ENCODE data around the gene NID1. TPM values are rescaled to one million over a fixed set of nuclear protein-coding genes. Genes with fewer than 3 reads are reported as not detected.
"Not testable (repeated sequence)": the region's sequence is repeated elsewhere in the genome, so short reads cannot be mapped to it uniquely, and the experiment has no call there.

NID1 gene
- total RNA-seq, 1 experiment from 2014 or later = 48.5 TPM

- BruUV-seq (replicated peaks) = no TSS peak
- H3K4me1 ChIP-seq = peaks cover 3% of the 10 kb centered on the region; the same call in 1 of the 2 replicates
- Mint-ChIP-seq H3K9me3 (ENCODE audit: unreplicated experiment) (no peaks in the 10 kb centered on the region), H3K27ac (ENCODE audit: unreplicated experiment) (no peak overlapping the region), H3K4me1 (ENCODE audit: low read depth, unreplicated experiment) (peaks cover 15% of the 10 kb centered on the region), H3K36me3 (ENCODE audit: insufficient read depth, unreplicated experiment) (no peaks in the 10 kb centered on the region), H3K27me3 (ENCODE audit: insufficient read depth, unreplicated experiment) (no peaks in the 10 kb centered on the region), H3K4me3 (ENCODE audit: unreplicated experiment) (no peak overlapping the region)
- intact Hi-C loops (cut with micrococcal nuclease; ENCODE audit: unreplicated experiment) = no loop called here
- no peak for DNase-seq
- H3K9me3 ChIP-seq = no peaks in the 10 kb centered on the region
- ChIA-PET CTCF (no interaction called here), POLR2A (no interaction called here)
- no peaks in the 10 kb centered on the region for H3K36me3 ChIP-seq (ENCODE audit: control insufficient read depth, insufficient read depth, low read length)
- TF ChIP-seq CTCF (IDR thresholded peaks at IDR 0.05; ENCODE audit: insufficient read depth in 1 of 2, low read depth in 1 of 2, low read length in 1 of 2, severe bottlenecking in 1 of 2, unreplicated experiment in 1 of 2) = no peak
- no peak overlapping the region for H3K4me3 ChIP-seq (ENCODE audit: low read depth, low read length)
- no peaks in the 10 kb centered on the region for H3K27me3 ChIP-seq (replicated peaks; ENCODE audit: control insufficient read depth, insufficient read depth, low read length)
Observed at GRCh38 chr1:235929216-235929615, 135.7 kb downstream of the NID1 start.

- no peak overlapping the region for H3K4me3 ChIP-seq (ENCODE audit: low read depth, low read length)
- H3K27me3 ChIP-seq (replicated peaks; ENCODE audit: control insufficient read depth, insufficient read depth, low read length) = no peaks in the 10 kb centered on the region
- CTCF ChIA-PET = no interaction called here
- BruUV-seq (replicated peaks) = no TSS peak
- DNase-seq = no peak
- H3K4me1 ChIP-seq = peaks cover 3% of the 10 kb centered on the region; the same call in 1 of the 2 replicates
- no peaks in the 10 kb centered on the region for H3K36me3 Mint-ChIP-seq (ENCODE audit: insufficient read depth, unreplicated experiment)
- no peak overlapping the region for H3K27ac Mint-ChIP-seq (ENCODE audit: unreplicated experiment)
- H3K27me3 Mint-ChIP-seq (ENCODE audit: insufficient read depth, unreplicated experiment) = no peaks in the 10 kb centered on the region
- H3K4me1 Mint-ChIP-seq (ENCODE audit: low read depth, unreplicated experiment) = peaks cover 11% of the 10 kb centered on the region
- no peaks in the 10 kb centered on the region for H3K36me3 ChIP-seq (ENCODE audit: control insufficient read depth, insufficient read depth, low read length)
- POLR2A ChIA-PET = no interaction called here
- intact Hi-C loops (cut with micrococcal nuclease; ENCODE audit: unreplicated experiment) = no loop called here
- TF ChIP-seq CTCF (IDR thresholded peaks at IDR 0.05; ENCODE audit: insufficient read depth in 1 of 2, low read depth in 1 of 2, low read length in 1 of 2, severe bottlenecking in 1 of 2, unreplicated experiment in 1 of 2) = no peak
- no peak overlapping the region for H3K4me3 Mint-ChIP-seq (ENCODE audit: unreplicated experiment)
- no peaks in the 10 kb centered on the region for H3K9me3 ChIP-seq
- H3K9me3 Mint-ChIP-seq (ENCODE audit: unreplicated experiment) = no peaks in the 10 kb centered on the region
Observed at GRCh38 chr1:235928197-235928596, 136.7 kb downstream of the NID1 start.

- H3K4me3 ChIP-seq (ENCODE audit: low read depth, low read length); H3K9me3 Mint-ChIP-seq (ENCODE audit: unreplicated experiment); intact Hi-C loops (cut with micrococcal nuclease; ENCODE audit: unreplicated experiment); H3K4me1 ChIP-seq; H3K27ac Mint-ChIP-seq (ENCODE audit: unreplicated experiment); H3K4me3 Mint-ChIP-seq (ENCODE audit: unreplicated experiment); BruUV-seq (replicated peaks); DNase-seq; POLR2A ChIA-PET; H3K36me3 ChIP-seq (ENCODE audit: control insufficient read depth, insufficient read depth, low read length); H3K36me3 Mint-ChIP-seq (ENCODE audit: insufficient read depth, unreplicated experiment); CTCF ChIA-PET; H3K9me3 ChIP-seq; H3K27me3 Mint-ChIP-seq (ENCODE audit: insufficient read depth, unreplicated experiment); H3K27me3 ChIP-seq (replicated peaks; ENCODE audit: control insufficient read depth, insufficient read depth, low read length): not testable (repeated sequence)
- H3K4me1 Mint-ChIP-seq (ENCODE audit: low read depth, unreplicated experiment) = peaks cover 18% of the 10 kb centered on the region
Observed at GRCh38 chr1:235927551-235927950, 137.3 kb downstream of the NID1 start.

Other genes starting within 250 kb of the NID1 start
- 3.6 and 5.6 TPM in 2 replicates for gene LYST, start 198.2 kb downstream of the NID1 start, total RNA-seq (2022)
- 5.5 and 5.9 TPM in 2 replicates for gene GPR137B, start 77.4 kb upstream of the NID1 start, total RNA-seq (2022)
- 2.3 and 2.6 TPM in 2 replicates for gene ERO1B, start 216.9 kb upstream of the NID1 start, total RNA-seq (2022)

All from Caco-2 (cell line).